Astrocyte (in vitro differentiated cells and primary cell): ENCODE measurements around the gene COL4A4.

Experiments used
- CTCF ChIP-seq: IDR thresholded peaks from 2 replicates; pipeline ENCODE4 v1.5.1; 2011; ENCODE audit warnings: low read depth, mild to moderate bottlenecking, inconsistent platforms, low read length, moderate library complexity; ENCODE audit not compliant: insufficient read depth
- EZH2 ChIP-seq: IDR thresholded peaks from 2 replicates; pipeline ENCODE4 v1.6.1; 2012; ENCODE audit warnings: mild to moderate bottlenecking, low read length, inconsistent platforms; ENCODE audit not compliant: insufficient read depth

- TF ChIP-seq CTCF (no peak), EZH2 (no peak)
These were observed 170.8 kb downstream of the COL4A4 start for GRCh38 chr2:226993171-226993570.
